GM21723 (cell line): ENCODE data around the gene GARIN3.
"Not testable (repeated sequence)": the region's sequence is repeated elsewhere in the genome, so short reads cannot be mapped to it uniquely, and the experiment has no call there.

Experiments
- ATAC-seq: cut with Tn5 transposase; IDR thresholded peaks from one replicate; pipeline ENCODE4 v1.9.1; 2021; ENCODE audit warnings: mild to moderate bottlenecking, moderate library complexity; ENCODE audit not compliant: unreplicated experiment

GARIN3 gene

DNA sequence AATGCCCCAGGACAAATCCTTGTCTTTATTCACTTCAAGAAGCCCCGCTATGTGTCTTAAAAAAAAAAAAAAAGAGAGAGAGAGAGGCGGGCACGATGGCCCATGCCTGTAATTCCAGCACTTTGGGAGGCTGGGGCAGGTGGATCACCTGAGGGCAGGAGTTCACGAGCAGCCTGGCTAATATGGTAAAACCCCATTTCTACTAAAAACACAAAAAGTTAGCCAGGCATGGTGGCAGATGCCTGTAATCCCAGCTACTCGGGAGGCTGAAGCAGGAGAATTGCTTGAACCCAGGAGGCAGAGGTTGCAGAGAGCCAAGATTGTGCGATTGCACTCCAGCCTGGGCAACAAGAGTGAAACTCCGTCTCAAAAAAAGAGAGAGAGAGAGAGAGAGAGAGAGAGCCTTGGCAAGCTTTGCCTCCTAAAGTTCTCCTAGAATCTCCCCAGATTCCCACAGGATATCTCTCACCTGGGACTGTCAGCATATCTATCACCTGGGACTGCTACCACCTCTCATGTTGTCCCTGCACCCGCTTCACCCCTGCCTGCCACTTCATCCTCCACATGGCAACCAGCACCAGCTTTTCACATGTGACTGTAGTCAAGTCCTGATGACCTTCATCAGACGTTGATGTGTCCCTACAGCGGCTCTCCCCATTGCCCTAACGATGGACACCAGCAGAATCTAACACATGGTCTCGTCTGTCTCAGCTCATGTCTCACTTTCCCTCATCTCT is 20.4 kb upstream of the GARIN3 start:
- ATAC-seq, result no peak

DNA sequence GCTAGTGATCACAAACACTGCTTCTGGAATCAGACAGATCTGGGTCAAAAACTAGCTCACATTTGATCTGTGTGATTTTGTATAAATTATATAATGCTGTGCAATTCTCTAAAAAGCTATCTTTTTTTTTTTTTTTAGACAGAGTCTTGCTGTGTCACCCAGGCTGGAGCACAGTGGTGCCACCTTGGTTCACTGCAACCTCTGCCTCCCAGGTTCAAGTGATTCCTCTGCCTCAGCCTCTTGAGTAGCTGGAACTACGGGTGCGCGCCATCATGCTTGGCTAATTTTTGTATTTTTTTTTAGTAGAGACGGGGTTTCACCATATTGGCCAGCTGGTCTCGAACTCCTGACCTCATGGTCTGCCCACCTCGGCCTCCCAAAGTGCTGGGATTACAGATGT is 19.1 kb upstream of the GARIN3 start:
- ATAC-seq, result not testable (repeated sequence)

DNA sequence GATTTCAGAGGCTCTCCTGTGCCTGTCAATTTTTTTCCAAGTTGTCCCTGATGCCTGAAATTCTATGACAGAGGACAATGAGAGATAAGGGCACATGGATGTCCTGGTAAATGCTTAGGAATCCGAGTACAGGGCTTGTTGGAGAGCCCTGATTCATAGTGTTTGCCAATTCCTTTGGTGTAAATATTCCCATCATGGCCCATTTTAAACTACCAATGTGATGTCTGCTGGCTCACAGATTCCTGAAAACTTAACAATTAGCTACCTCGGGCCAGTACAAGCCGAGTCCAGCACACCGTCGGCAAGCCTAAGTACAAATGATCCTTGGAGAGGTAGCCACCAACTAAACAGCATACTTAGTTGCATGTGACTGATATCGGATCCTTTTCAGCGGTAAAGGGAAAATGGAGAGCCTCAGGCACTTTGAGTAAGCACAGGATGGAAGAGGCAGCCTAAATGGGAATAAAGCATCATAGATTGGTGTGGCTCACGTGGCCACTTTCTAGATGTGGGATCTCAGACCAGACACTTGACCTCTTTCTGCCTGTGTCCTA is 18.1 kb upstream of the GARIN3 start:
- no peak for ATAC-seq

DNA sequence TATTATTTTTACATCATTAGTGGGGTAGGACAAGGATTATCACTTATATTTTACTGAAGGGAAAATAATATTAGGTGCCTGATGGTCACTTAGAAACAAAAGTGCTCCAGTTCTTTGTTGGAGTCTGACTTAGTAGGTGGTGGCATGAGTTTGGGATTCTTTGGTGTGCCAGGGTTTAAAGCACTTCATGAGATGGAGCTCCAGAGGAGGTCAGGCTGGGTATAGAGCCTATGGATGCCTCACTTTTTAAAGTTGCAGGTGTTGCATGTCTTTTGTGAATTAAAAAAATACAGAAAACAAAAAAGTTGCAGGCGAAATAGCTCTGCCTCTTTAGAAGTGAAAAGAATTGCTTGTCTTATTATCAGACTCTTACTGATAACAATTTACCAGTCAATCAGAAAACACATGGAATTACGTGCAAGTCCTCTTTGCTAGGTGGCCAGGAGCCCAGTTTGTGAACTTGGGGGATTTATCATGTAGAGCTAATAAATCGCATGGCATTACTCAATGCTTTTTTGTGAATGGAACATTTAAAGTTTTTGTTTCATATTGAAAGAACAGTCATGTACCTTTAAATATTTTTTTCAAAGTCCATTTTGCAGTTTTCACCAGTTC is 16.2 kb upstream of the GARIN3 start:
- ATAC-seq, result no peak

DNA sequence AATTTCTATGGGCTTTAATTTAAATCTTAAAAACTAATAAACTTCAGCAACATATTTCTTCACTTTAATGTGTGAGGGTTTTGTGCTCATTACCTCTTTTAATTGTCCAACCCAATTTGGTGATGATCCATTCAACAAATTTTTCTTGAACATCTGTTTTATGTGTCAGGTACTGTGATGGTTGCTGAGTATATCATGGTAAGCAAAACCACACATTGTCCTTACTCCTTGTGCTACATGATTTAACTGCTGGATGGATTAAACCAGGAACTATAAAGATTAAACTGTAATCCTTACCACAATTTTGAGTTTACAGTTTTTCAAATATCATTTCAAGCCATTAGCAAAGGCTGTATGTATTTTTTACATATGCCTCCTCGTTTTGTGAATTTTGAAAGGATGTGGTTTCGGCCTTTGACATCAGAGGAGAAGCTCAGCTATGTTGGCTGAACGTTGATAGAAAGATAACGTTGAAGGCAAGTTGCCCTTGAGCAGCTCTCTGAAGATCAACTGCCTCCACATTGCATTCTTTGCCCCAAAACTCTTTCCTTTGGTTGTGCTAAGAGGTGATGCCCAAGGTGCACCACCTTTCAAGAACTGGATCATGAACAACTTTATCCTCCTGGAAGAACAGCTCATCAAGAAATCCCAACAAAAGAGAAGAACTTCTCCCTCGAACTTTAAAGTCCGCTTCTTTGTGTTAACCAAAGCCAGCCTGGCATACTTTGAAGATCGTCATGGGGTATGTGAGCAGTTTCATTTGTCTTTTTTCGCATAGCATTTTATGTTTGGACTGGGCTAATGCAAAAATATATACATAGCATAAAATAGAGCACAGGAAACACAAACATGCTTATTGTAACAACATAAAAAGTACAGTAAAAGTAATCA is 14.6 kb upstream of the GARIN3 start, which contains the start of gene ITK:
Gene ITK (plus strand): TSS at position 467 of the 891 bp plus-strand sequence. CDS start 138 bp downstream, at position 605.
- no peak for ATAC-seq

DNA sequence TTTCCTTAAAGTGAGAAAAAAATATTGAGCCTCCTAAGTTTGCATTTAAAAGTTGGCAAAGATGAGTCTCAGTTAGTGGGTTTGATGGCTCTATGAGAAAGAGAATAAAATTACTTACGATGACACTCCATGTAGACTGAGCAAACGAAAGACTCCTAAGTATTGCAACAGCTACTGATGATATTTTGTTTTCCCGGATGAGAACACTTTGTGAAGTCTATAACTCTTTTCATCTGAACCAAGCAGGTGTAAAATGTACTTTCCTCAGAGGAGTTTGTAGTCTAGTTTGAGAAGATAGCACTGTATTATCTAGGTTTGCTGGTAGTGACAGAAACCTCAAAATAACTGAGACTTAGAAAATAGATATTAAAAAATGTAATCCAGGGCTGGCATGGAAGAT is 12.9 kb upstream of the GARIN3 start:
- ATAC-seq, result no peak

DNA sequence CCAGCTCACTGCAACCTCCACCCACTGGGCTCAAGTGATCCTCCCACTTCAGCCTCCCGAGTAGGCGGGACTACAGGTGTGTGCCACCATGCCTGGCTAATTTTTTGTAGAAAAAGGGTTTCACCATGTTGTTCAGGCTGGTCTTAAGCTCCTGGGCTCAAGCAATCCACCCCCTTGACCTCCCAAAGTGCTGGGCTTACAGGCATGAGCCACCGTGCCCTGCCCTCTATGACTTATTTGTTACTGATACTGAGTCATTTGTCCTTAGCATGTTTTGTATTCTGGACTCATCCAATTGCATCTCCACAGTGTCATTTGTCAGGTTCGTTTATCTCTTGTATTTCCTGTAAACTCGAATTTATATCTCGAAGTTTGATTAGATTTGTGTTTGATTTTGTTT is 11.9 kb upstream of the GARIN3 start:
- no peak for ATAC-seq

DNA sequence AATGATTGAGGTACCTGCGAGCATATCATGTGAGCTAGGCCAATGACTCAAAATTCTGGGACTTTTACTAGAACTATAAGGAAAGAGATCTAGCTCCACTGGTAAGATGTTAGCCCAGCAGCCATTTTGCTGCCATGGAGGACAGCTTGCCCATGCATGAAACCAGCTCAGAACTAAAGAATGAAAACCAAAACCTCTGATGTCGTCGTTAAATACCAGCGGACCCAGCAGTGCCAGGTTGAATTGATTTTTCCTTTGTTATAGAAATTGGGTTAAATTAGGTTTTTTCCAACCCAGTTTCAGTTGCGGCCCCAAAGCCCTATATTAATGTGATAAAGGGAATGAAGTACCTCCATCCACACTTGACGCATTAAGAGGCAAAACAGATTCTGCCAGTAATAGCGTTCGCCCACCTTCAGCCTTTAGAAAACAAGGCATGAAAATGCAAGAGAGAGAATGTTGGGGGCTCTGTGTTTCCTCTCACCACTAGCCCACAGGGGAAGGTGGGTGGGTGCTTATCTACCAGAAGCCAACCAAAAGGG is 9.1 kb upstream of the GARIN3 start:
- no peak for ATAC-seq

DNA sequence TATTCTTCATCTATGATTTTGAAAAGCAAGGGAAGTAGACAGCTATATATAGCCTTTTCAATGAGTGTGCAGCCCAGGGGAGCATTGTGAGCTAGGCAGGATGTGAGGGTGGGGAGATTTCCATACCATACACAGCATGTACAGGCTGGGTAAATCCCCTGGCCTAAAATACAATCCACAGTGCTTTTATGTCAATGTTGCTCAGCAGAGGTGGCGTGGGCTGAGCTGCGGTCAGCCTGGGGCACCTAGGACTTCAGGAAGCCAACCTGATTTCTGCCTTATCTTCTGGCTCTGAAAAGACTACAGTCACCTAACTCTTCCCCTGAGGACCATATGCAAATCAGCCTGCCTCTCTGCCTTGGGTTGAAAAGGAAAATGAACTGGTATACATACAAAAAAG is 6.3 kb upstream of the GARIN3 start:
- ATAC-seq, result peak; percentile 99

DNA sequence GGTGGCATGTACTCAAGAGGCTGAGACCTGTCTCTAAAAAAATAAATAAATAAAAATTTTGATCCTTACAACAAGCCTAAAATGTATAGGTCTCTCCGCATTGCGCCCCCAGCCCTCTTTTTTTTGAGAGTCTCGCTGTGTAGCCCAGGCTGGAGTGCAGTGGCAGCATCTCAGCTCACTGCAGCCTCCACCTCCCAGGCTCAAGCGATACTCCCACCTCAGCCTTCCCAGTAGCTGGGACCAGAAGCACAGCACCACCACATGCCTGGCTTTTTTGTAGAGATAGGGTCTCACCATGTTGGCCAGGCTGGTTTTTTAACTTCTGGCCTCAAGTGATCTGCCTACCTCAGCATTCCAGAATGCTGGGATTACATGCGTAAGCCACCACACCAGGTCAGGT is 2.2 kb upstream of the GARIN3 start:
- no peak for ATAC-seq

DNA sequence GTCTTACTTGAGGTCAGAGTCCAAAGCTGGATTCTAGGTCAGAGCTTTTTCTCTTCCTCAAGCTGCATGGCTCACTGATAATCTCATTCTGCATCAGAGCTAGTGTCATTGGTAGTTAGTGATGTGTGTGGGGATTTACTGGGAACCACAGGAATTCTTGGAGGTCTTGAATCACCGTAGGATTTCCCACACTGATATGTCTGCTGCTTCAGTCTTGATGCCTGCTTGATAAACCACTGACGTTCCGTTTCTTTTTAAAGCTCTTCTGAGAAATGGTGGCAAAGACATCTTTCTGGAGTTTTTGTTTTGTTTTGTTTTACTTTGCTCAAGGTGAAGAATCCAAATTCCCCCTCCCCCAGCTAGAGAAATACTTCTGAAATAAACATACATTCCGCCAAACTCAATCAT is 1.2 kb upstream of the GARIN3 start:
- ATAC-seq, result no peak

DNA sequence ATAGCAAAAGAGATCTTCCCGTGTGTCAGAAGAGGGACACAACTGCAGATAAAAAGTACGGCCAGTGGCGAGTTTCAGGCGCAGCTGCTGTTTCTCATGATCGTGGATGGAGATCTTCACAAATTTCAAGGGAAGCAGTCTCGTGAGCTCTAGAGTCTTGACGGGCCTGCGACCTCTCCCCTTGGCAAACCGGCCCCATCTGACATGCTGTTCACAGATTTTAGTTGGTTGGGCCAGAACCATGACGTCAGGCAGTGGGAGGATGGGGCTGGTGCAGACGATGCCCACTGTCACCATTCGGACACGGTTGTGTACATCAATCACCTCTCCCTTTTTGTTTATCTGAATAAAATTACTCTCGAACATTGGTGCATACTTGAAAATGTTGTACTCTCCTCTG is 396 bp downstream of the GARIN3 start:
- no peak for ATAC-seq

DNA sequence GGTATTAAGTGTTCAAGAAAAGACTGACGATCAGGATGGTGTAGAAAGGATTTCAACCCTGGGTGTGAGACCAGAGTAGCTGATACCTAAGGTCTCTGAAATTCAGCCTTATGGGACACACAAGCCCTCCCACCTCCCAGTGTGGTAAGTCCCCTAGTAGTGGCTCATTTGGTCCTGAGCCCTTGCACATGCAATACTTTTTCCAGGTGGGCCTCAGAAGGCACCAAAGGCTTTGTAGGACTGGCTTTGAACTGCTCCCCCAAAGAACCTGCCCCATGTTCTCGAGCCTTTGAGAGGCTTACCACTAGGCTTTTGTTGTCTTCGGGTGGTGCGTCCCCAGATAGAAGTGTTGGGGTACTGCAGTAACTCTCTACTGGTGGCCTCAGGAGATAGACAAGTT is 803 bp downstream of the GARIN3 start:
- ATAC-seq, result no peak

DNA sequence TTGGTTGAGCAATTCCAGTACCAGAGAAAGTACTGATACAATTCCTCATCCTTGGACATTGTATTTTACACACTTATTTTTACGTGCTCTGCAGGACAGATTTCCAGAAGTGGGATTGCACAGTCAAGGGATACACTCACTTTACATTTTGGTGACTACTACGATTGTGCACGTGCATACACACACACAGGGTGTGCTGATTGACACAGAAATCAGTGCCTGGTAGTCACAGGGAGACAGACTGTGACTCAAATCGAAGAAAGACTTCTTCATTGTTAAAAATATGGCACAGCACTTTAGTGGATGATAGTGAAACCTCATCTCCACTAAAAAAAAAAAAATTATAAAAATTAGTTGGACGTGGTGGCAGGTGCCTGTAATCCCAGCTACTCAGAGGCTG is 1.5 kb downstream of the GARIN3 start:
- no peak for ATAC-seq

DNA sequence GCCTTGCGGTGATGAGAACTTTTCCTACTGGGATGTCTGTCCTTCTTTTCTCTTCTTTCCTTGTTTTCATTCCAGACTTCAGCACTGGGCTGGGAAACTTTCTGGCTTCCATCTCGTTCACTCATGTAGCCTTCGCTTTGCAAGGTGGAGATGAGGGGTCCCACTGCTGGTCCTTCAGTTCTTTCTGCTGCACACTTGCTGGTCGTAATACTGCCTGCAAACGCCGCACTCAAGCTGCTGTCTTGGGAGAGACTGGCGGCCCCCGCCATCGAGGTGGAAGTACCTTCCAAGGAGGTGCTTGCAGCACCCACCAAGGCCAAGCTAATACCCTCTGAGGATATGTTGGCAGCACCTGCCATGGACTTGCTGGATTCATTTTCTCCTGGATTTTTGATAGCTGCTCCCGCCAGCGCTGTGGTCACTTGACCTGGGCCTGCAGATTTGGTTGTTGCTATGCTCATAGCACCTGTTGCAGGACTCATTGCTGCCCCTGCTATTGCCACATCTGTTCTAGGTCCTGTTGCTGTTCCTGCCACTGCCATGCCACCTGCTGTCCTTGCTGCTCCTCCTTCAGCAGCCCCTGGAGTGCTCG is 3.0 kb downstream of the GARIN3 start:
- no peak for ATAC-seq

DNA sequence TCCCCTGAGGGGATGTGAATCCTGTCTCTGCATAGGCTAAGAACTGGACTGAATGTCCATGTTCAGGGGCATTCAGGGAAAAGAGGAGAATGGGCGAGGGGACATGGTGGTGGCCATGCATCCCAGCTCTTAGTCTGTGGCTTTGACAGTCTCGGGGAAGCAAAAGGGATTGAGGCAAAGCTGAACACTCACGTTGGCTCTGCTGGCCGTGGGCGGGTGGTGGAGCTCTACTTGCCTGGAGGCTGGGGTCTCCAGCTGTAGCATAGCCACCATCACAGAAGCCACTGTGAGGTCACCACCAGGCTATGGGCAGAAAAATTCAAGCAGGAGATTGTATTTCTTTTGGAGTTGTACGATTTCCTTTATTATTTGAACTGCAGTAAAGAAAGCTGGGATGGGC is 4.1 kb downstream of the GARIN3 start:
- no peak for ATAC-seq

DNA sequence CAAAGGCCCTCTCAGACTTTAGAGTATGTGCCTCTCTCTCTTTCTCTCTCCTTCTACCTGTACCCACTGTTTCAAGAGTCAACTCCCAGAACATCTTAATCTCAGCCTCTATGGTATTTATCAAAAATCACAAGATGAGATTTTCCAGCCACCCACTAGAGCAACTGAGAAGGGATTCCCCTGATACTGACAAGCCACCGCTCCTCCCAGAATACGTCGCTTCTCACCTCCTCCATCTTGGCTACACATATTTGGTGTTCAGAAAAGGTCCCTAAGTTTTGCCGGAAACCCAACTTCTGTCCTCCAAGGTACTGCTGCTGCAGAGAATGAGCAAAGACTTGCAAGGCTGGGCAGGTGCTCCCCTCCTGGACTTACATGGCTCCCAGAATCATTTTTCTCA is 6.1 kb downstream of the GARIN3 start:
- no peak for ATAC-seq

DNA sequence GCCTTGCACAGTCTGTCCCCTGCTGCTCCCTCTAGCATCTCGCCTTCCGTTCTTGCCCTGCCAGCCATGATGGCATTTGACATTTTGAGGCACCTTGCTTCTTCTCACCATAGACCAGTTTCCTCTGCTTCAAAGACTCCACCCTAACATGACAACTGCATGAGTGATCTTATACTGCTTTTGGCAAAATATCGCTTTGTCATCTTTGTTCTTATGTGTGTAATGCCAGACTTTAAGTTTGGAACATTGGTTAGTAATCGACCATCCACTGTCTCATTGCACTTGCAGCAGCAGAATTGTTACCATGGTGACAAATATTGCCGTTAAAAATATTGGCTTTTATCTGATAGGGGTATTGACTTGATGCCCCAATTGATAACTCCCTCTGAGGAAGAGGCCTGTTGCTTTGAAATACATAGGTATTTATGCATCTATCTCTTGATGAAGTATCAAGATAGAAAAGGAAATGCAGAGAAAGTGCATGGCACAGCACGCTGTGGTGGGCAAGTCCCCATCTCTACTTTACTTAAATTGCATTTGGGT is 6.8 kb downstream of the GARIN3 start:
- no peak for ATAC-seq

DNA sequence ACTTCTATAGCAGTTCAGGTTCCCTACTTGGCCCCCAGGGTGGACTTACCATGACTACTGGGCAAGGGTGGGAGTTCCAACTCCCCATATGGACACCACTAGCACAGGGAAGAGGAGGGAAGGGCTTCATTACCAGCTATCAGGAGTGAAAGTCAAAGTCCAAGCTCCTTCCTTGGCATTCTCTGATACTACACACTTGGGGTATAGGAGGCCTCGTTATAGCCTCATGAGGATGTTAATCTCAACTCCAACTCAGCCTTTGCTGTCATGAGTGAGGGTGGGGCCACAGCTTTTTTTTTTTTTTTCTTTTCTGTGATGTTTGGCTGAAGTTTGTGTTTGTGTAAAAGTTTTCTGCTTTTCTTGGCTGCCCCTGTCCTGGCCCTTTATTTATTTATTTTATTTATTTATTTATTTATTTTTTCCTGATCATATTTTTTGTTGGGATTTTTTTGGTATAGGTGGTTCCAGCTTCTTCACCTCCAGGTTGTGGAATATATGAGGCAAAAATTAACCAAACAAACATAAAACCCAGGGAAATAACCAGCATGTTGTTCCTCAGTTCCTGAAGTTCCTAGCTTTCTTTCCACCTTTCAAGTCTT is 8.7 kb downstream of the GARIN3 start:
- no peak for ATAC-seq

DNA sequence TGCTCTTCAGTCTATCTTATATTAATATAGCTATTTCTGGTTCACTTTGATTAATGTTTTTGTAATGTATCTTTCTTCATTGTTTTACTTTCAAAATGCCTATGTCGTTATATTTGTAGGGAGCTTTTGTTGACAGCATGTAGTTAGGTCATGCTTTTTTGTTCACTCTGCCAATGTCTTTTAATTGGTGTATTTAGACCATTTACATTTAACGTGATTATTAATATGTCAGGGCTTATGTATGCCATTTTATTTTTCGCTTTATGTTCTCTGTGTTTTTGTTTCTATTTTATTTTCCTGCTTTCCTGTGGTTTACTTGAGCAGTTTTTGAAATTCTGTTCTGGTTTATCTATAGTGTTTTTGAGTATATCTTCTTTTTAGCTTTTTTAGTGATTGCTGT is 10.8 kb downstream of the GARIN3 start:
- no peak for ATAC-seq
